HG02943 (cell line): ENCODE results near the gene PEX11B.

ENCODE experiments used
- ATAC-seq: cut with Tn5 transposase; IDR thresholded peaks from one replicate; pipeline ENCODE4 v1.9.1; 2021; ENCODE audit warnings: mild to moderate bottlenecking, low read depth, moderate library complexity; ENCODE audit not compliant: unreplicated experiment

Gene PEX11B, protein sequence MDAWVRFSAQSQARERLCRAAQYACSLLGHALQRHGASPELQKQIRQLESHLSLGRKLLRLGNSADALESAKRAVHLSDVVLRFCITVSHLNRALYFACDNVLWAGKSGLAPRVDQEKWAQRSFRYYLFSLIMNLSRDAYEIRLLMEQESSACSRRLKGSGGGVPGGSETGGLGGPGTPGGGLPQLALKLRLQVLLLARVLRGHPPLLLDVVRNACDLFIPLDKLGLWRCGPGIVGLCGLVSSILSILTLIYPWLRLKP

DNA sequence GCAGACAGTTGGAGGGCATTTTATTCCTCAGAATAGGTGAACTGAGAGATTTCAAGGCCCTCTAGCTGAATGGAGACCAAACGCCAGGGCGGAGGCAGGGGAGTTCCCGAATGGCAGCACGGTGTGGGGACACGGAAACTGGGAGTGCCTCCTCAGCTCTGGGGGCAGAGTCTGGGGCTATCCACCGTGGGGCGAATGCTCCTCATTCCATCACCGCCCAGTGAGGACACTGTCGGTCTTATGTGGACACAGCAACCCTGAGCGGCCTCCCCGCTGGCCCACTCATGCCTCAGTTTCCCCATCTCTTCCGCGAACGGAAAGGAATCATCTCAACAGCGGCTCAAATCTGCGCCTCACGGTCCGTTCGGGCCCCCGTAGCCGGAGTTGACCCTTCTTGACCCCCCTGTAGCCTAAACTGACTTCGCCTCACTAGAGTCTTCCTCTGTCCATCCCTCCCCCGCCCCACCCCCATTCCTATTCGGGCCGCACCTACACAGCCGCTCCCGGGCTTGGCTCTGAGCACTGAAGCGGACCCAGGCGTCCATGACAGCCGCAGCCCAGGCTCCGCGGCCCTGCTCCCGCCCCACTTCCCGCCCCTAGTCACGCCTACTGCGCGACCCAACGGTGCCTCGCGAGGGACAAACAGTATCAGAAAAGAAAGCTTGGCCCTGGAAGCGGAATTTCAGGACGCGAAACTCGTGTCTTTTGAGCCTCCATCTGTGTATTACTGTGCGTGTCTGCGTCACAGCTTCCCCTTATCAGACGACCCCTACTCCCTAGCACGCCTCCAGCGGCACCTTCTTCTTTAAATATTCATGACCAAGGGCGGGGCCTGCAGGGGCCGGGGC is at the start of gene PEX11B:
Gene PEX11B, minus strand, starts transcription at position 574 of the 848 bp plus-strand sequence. Its CDS starts 29 bp downstream, at position 545.
- ATAC-seq: peak; percentile 85

DNA sequence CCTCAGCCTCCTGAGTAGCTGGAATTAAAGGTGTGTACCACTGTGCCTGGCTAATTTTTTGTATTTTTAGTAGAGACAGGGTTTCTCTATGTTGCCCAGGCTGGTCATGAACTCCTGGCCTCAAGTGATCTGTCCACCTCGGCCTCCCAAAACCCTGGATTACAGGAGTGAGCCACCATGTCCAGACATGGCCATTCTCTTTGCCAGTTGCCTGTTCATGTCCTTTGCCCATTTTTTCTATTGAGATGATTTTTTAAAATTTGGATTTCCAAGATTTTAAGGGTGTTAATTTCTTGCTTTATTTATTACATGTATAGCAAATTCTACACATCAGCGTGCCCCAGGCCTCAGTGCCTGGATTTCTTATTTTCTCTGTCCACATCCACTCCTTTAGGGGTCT is 48.8 kb upstream of the PEX11B start:
- ATAC-seq: no peak

DNA sequence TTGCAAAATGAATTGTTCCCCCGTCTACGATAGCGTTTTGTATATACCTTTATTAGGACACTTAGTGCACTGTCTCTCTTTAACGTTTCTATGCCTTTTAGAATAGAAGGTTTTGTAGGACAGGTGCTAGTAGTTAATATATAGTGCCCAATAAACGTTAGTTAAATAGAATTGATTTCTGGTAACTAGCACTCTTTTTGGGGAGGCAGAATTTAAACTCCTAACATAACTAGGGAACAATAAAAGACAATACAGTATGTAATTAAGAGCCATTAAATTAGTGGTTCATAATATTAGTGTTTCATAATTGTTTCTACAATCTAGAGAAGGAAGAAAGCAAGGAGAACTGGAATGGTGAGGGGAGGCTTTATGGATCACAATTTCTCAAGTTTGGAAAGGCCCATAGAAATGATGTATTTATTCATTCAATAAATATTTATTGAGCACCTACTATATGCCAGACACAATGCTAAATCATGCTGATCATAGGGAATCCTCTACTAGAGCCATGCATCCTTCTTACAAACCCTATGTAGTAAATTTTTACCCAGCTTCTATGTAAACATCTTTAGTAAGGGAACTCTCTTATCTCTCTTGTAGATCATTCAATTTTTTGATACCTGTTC is 46.7 kb upstream of the PEX11B start:
- no peak for ATAC-seq

DNA sequence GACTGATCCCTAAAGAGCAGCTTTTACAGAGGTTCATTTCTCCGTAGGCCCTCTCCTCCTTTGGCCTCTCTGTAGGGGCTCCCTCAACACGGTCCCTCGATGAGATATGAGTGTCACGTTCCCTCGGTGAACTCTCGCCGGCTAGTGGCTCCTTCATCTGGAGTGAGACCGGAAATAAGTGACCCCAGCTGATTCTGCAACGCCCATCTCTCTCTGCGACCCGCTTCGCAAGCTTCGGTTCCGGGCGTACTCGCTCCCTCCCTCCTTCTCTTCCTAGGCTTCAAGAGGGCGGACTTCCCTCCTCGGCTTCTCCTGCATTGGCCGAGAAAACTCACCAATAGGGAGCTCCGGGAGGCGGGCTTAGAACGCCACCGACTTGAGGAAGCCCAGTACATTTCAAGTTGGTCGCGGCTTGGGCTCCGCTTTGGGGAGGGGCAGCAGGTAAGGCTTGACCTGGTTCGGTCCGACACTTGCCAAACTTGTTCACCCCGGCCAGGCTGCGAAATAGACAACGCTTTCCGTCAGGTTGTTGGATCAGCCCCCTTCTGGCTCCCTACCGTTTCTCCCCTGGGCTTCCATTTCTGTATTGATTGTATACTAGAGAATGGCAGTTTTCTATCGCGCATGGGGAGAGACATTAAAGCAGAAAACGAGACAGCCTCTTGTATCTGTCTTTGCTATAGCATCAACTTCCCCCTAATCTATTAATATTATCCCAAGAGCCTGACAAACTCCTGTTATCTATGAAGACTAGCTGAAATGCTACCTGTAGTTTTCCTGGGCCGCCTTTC is 46.0 kb upstream of the PEX11B start, which contains the start of the genes ANKRD34A and POLR3GL:
Gene ANKRD34A, minus strand, starts transcription at position 248 of the 791 bp plus-strand sequence. CDS start 2,816 bp downstream, outside the sequence.
Gene POLR3GL, plus strand, starts transcription at position 363 of the 791 bp plus-strand sequence. CDS start 10,176 bp downstream, outside the sequence.
- ATAC-seq: peak; percentile 87

DNA sequence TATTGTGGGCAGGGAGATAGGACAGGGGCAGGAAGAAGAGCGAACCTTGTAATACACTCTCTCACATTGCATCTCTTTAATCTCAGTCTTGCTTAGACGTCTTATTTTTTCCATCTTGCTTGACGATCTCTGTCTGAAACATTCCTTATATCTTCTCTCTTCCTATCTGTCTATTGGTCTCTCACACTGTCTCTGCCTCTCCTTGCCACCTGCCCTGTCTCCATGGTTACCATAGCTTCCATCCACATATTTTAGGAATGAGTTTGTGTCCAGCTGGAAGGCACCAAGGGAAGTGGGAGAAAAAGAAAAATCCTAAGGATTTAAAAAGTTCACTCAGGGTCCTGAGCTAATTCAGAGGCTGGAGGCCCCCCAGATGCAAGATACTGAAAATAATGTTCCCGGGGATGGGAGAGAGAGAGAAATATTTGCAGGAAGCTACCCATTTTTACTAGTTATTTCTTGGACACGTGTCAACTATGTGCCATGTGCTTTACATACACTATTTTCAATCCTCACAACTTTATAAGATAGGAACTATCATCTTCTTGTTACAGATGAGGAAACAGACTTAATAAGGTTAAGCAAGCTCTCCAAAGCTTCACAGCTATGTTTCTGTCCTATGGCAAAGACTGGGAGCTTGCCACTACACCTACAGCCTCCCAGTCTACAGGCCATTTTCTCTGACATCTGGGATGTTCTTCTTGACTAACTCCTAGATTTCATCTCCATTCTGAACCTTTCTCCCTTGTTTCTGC is 44.9 kb upstream of the PEX11B start:
- no peak for ATAC-seq

DNA sequence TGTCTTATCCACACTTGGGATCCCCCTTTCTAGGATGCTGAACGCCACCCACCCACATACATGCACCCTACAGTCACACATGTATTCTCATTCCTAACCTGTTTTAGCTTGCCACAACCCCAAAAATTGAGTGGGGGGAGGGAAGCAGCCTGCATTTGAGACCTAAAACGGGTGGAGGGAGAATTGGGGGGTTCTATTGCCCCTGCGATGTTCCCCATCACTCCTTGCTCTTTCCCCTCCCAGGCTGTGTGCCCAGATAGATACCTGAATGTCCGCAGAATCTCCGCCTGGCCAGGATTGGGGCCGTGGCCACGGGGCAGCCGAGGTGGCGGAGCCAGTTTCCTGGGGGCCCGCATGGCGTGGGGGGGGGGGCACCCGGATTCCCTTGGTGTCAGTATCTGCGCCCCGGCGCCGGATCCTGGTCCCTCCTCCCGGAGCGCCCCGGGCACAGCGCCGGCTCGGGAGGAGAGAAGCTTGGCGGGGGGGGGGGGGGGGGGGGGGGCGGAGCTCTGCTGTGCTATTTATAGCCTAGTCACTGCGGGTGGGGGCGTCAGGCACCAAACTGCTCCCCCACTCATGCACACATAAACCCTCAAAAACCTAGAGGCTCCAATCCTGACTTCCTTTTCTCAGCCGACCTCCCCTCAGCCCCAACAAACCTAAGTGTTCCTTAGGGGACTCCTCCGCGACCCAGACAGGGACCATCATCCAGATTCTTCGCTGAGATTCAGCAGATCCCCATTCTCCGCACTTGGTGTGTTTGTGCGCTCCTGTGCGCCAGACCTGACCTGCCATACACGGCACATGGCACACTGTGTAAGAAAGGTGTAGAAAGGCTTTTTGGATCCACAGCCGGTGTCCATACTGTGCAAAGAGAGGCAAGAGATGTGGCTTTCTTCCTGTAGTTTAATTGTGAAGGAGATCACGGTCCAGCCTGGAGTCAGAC is 43.9 kb upstream of the PEX11B start:
- ATAC-seq: no peak

GRCh38 chr1:145961425-145962156 is 43.1 kb upstream of the PEX11B start:
- no peak for ATAC-seq

DNA sequence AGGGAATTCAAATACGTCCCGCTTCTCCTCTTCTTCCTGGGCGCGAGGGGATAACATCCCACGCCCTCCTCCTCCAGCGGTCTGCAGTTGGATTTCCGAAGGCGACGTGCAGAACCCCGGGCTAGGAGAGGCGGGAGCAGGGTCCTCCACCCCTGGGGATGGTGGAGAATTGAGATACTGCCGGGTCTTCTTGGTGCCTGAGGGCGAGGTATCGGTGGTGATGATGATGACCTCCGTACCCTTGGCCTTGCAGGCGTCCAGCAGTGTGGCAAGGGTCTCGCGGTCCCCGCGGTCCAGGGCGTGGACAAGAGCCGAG is 42.5 kb upstream of the PEX11B start:
- ATAC-seq: no peak

DNA sequence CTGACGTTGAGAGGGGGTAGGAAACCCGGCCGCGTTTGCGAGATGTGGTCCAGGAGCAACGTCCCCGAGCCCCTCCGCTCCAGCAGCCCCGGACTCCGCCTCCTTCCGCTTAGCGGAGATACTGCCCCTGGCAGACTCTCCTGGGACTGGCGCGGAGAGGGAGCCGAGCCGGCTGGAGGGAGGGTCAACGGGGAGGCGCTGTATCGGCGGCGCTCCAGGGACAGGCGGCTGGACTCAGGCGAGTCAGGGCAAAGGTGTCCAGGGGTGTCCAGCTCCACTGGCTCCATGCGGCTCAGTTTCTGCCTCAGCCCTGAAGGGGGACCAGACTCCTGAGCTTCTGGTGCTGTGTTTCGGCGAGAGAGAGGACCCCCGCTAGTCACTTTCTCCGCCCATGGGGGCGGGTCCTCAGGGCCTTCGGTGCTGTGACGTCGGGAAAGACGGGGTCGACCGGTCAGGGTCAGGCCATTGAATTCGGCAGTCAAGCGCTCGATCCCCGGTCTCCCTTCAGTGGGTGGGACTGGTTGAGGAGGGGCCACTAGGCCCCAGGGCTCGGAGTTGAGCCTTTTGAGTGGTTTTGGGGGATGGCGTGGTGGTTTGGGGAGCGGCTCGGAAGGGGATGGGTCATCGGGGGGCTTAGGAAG is 42.1 kb upstream of the PEX11B start:
- ATAC-seq: no peak

- no peak for ATAC-seq
These were observed 41.5 kb upstream of the PEX11B start for GRCh38 chr1:145959957-145960467.

DNA sequence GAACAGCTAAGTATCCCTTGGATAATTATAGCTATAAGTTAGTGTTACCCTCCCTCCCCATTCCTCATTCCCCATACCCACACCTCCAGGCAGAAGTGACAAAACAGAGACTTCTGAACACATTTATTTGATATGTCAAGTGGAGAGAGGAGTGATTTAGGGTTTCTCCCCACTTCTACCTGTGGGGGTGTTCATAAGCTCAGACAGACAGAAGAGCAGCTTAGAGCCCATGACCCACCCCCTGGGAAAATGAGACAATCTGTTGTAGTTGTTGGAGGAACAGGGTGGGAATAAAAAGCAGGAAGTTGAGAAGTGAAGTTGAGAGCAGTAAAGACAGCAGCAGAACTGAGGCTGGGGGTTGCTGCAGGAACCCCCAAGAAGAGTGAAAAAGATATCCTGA is 40.8 kb upstream of the PEX11B start:
- ATAC-seq: no peak

DNA sequence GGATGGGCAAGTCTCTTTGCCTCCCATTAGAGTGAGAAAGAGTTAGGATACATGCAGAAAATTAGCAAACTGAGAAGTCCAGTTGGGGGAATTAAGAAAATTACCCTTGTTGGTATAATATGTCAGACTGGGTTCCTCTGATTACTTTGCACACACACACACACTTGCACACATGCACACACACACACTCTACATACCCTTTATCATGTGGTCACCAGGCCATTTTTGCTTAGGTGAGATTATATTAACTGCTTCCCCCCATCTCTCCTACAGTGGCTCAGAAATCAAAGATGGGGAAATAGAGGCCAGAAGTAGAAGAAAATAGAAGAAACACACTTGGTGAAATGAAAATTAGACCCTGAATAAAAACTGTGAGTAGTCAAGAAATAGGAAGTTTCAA is 40.2 kb upstream of the PEX11B start:
- ATAC-seq: no peak

DNA sequence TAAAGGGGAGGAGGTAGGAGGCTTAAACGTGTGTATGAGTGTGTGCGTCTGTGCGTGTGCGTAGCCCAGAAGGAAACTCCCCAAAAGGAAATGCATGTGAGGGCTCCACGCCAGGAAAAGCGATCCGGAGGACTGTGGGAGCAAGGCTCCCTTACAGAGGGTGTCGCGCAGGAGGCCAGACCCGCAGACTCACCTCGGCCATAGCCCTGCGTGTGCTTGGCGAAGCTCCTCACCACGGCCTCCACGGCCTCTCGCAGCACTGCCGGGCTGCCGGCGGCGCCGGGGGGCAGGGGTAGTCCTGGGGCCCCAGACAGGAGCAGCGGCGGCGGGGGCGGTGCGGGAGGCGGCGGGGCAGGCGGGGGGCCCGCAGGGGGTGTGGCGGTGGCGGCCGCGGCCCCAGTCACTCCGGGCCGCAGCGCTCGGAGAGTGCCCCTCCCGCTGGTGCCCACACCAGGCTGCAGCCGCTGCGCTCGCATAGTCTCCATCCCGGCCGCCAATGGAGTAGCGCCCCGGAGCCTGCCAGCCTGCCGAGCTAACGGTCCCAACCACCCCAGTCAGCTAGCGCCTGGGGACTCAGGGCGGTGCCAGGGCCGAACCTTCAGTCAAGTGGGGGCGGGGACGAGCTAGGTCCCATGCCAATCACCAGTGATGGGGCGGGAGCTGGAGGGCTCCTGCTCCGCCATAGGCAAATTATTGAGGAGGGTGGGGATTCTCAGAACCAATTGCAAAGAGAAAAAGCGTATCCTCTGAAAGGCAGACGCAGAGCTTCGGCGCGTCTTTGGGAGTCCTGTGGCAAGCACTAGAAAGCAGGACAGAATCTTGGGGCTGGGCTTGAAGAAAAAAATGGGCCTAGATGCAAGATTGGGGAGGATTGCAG is 39.2 kb upstream of the PEX11B start, which contains the start of gene LIX1L:
Gene LIX1L, minus strand, starts transcription at position 575 of the 877 bp plus-strand sequence. Its CDS starts 90 bp downstream, at position 485.
- ATAC-seq: peak; percentile 95

DNA sequence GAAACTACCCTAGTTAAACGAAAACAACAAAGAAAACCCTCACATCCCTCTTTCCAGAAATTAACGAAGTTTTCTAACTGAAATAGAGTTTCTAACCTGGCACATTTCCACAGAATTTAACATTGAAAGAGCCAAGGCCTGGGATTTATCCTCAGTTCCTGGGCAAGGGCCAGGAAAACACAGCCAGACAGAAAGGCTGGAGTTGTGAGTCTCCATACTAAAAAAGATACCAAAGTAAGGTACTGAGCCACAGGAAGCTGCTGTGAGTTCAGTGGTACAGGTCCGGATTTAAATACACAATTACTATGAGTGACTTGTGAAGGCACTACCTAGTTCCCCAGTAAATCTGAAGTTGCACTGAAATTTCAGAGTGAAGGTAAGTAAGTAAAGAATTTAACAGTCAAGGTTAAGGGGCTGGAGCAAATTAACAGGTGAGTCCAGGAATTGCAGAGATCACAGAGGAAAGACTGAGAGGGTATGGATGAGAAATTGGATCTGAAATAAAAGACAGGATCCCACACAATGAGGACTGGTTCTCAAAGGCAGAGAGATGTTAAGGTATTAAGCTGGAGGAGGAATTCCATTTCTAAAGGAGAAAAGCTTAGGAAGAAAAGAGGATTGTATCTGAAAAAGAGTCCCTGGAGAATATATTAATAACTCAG is 38.4 kb upstream of the PEX11B start:
- no peak for ATAC-seq

DNA sequence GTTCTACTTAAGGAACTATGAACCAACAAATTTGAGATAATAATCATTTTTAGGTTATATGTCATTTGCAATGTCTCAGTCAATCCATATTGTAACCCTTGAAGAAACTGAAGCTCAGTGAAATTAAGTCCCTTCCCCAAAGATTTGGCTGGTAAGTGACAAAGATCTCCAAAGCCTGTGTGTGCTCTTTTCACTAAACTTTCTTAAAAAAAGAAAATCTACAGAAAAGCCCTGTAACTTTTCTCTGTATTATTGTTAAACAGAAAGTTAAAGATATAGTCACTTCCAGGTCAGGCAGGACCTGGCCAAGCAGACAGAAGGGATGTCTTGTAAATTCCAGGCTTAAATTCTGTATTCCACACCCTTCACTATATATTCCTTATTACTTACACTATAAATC is 37.8 kb upstream of the PEX11B start:
- no peak for ATAC-seq

- no peak for ATAC-seq
These were observed 36.9 kb upstream of the PEX11B start for GRCh38 chr1:145955436-145955835.
